VCaP (cell line): ENCODE results near the gene MED17.

Experiments used
- H3K27ac ChIP-seq: fragments of 450-650 bp; 2 replicates; pipeline ENCODE4 v1.5.1; 2017
- CTCF ChIP-seq: fragments of 450-650 bp; conservative IDR thresholded peaks from 2 replicates; pipeline ENCODE4 v1.5.1; 2017; ENCODE audit warnings: mild to moderate bottlenecking, moderate library complexity

Gene MED17

GRCh38 chr11:93801366-93801765 lies 17.3 kb downstream of the MED17 start:
- H3K27ac ChIP-seq: no peak overlapping the region
- TF ChIP-seq CTCF: no peak

- no peak overlapping the region for H3K27ac ChIP-seq
- no peak for TF ChIP-seq CTCF
Measured at GRCh38 chr11:93804879-93805278, 20.8 kb downstream of the MED17 start.

- H3K27ac ChIP-seq: no peak overlapping the region
- TF ChIP-seq CTCF: no peak
Measured at GRCh38 chr11:93807980-93808379, 23.9 kb downstream of the MED17 start.

GRCh38 chr11:93813974-93814373 lies 29.9 kb downstream of the MED17 start:
- no peak overlapping the region for H3K27ac ChIP-seq
- TF ChIP-seq CTCF: no peak

- TF ChIP-seq CTCF: no peak
- no peak overlapping the region for H3K27ac ChIP-seq
Measured at GRCh38 chr11:93814966-93815633, 31.0 kb downstream of the MED17 start.

- no peak overlapping the region for H3K27ac ChIP-seq
- TF ChIP-seq CTCF: no peak
Measured at GRCh38 chr11:93817426-93818348, 33.6 kb downstream of the MED17 start.

GRCh38 chr11:93819966-93820695 lies 36.0 kb downstream of the MED17 start:
- no peak overlapping the region for H3K27ac ChIP-seq
- no peak for TF ChIP-seq CTCF
